Measurements from ENCODE around the gene FAM171A1.

GRCh38 chr10:15280462-15280861 is 90.6 kb downstream of the FAM171A1 start:
- TF ChIP-seq, protein P1, sequence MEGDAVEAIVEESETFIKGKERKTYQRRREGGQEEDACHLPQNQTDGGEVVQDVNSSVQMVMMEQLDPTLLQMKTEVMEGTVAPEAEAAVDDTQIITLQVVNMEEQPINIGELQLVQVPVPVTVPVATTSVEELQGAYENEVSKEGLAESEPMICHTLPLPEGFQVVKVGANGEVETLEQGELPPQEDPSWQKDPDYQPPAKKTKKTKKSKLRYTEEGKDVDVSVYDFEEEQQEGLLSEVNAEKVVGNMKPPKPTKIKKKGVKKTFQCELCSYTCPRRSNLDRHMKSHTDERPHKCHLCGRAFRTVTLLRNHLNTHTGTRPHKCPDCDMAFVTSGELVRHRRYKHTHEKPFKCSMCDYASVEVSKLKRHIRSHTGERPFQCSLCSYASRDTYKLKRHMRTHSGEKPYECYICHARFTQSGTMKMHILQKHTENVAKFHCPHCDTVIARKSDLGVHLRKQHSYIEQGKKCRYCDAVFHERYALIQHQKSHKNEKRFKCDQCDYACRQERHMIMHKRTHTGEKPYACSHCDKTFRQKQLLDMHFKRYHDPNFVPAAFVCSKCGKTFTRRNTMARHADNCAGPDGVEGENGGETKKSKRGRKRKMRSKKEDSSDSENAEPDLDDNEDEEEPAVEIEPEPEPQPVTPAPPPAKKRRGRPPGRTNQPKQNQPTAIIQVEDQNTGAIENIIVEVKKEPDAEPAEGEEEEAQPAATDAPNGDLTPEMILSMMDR (conservative IDR thresholded peaks at IDR 0.05; ENCODE audit: low read depth, low read length), result no peak
- no peak for TF ChIP-seq EZH2 (IDR thresholded peaks at IDR 0.05; ENCODE audit: borderline replicate concordance, low read depth, low read length, poor library complexity, severe bottlenecking)
